IMR-90 (cell line): ENCODE measurements around the gene CGB1. TPM values are rescaled to one million over a fixed set of nuclear protein-coding genes. Genes with fewer than 3 reads are reported as not detected.

Source experiments
- ATAC-seq: fragments of 200-7000 bp; cut with Tn5 transposase; 2 replicates; pipeline ENCODE4 v1.9.1; 2020; ENCODE audit warnings: low read depth, mild to moderate bottlenecking, moderate library complexity
- BruUV-seq: library from RNA; stranded (reverse); fragments of 400-500 nt; replicated peaks from 2 replicates; lab custom pipeline; 2021; lab: Mats Ljungman, UMichigan
- CTCF ChIA-PET: fragments of 300-600 bp; formaldehyde crosslinking; extraction: SDS; loops from one replicate; lab custom pipeline; 2021; ENCODE audit warnings: antibody characterized with exemption; lab: Yijun Ruan, JAX
- POLR2A ChIA-PET: fragments of 300-600 bp; sonication (Branson Sonifier 250); formaldehyde crosslinking; loops from one replicate; lab custom pipeline; 2022; ENCODE audit warnings: antibody characterized with exemption; ENCODE audit not compliant: unreplicated experiment; lab: Charles Lee
- DNase-seq: peaks from one replicate; pipeline ENCODE4 v3.0.0; 2013
- H2AFZ ChIP-seq: replicated peaks from 2 replicates; pipeline ENCODE3; 2013; ENCODE audit warnings: low read length, mild to moderate bottlenecking; ENCODE audit not compliant: poor library complexity
- H2AK5ac ChIP-seq: 2 replicates; pipeline ENCODE4 v1.6.1; 2013; ENCODE audit warnings: low read depth, low read length, inconsistent platforms
- H2AK9ac ChIP-seq: replicated peaks from 2 replicates; pipeline ENCODE3; 2013; ENCODE audit warnings: mild to moderate bottlenecking, low read depth, low read length, moderate library complexity; ENCODE audit not compliant: poor library complexity
- H2BK120ac ChIP-seq: 2 replicates; pipeline ENCODE4 v1.6.1; 2013; ENCODE audit warnings: low read depth, low read length, inconsistent platforms
- H2BK15ac ChIP-seq: 3 replicates; pipeline ENCODE4 v1.6.1; 2013; ENCODE audit warnings: low read depth, low read length, inconsistent platforms
- H2BK20ac ChIP-seq: 2 replicates; pipeline ENCODE4 v1.6.1; 2013; ENCODE audit warnings: low read depth, mild to moderate bottlenecking, inconsistent platforms, low read length, moderate library complexity
- H2BK5ac ChIP-seq: 2 replicates; pipeline ENCODE4 v1.6.1; 2013; ENCODE audit warnings: mild to moderate bottlenecking, low read depth, low read length, inconsistent platforms; ENCODE audit not compliant: poor library complexity, severe bottlenecking
- H3K14ac ChIP-seq: replicated peaks from 2 replicates; pipeline ENCODE4 v1.6.1; 2013; ENCODE audit warnings: low read depth, low read length, inconsistent platforms
- H3K18ac ChIP-seq: 2 replicates; pipeline ENCODE4 v1.6.1; 2013; ENCODE audit warnings: low read depth, low read length, control low read depth
- H3K23ac ChIP-seq: 2 replicates; pipeline ENCODE4 v1.6.1; 2013; ENCODE audit warnings: low read depth, low read length, inconsistent platforms
- H3K27ac ChIP-seq: 2 replicates; pipeline ENCODE4 v1.5.1; 2013; ENCODE audit warnings: mild to moderate bottlenecking, control low read depth, low read length; ENCODE audit not compliant: insufficient read depth
- H3K27me3 ChIP-seq: 2 replicates; pipeline ENCODE4 v1.6.1; 2013; ENCODE audit warnings: low read length; ENCODE audit not compliant: control insufficient read depth, insufficient read depth
- H3K36me3 ChIP-seq: 2 replicates; pipeline ENCODE4 v1.6.1; 2013; ENCODE audit warnings: low read length, mixed read lengths; ENCODE audit not compliant: control insufficient read depth, insufficient read depth
- H3K4ac ChIP-seq: 2 replicates; pipeline ENCODE4 v1.6.1; 2013; ENCODE audit warnings: low read depth, low read length, inconsistent platforms
- H3K4me1 ChIP-seq: 2 replicates; pipeline ENCODE4 v1.6.1; 2013; ENCODE audit warnings: low read length, mixed read lengths; ENCODE audit not compliant: control insufficient read depth, insufficient read depth
- H3K4me2 ChIP-seq: 2 replicates; pipeline ENCODE4 v1.6.1; 2013; ENCODE audit warnings: low read depth, mild to moderate bottlenecking, control low read depth, low read length, moderate library complexity
- H3K4me3 ChIP-seq: 2 replicates; pipeline ENCODE4 v1.5.1; 2013; ENCODE audit warnings: low read depth, mild to moderate bottlenecking, control low read depth, low read length, moderate library complexity; ENCODE audit not compliant: insufficient read depth
- H3K56ac ChIP-seq: 2 replicates; pipeline ENCODE4 v1.6.1; 2013; ENCODE audit warnings: low read length, inconsistent platforms; ENCODE audit not compliant: insufficient read depth; ENCODE audit errors: extremely low read depth
- H3K79me1 ChIP-seq, 2 experiments: 2 replicates each; pipeline ENCODE4 v1.6.1; 2013; ENCODE audit warnings: low read length in 2 of 2, inconsistent platforms in 1 of 2, low read depth in 1 of 2
- H3K9ac ChIP-seq: 2 replicates; pipeline ENCODE4 v1.6.1; 2013; ENCODE audit warnings: low read depth, low read length, control low read depth
- H3K9me1 ChIP-seq: 2 replicates; pipeline ENCODE4 v1.6.1; 2013; ENCODE audit warnings: low read length, inconsistent platforms; ENCODE audit not compliant: insufficient read depth
- H3K9me3 ChIP-seq: 2 replicates; pipeline ENCODE4 v1.6.1; 2013; ENCODE audit warnings: low read length; ENCODE audit not compliant: control insufficient read depth, insufficient read depth
- H4K20me1 ChIP-seq: 2 replicates; pipeline ENCODE4 v1.6.1; 2013; ENCODE audit warnings: low read length, inconsistent platforms; ENCODE audit not compliant: insufficient read depth
- H4K5ac ChIP-seq: 2 replicates; pipeline ENCODE4 v1.6.1; 2013; ENCODE audit warnings: mild to moderate bottlenecking, low read depth, low read length, control low read depth
- H4K8ac ChIP-seq, 2 experiments: 2 replicates each; pipeline ENCODE4 v1.6.1; 2013; ENCODE audit warnings: low read depth in 2 of 2, low read length in 2 of 2, control low read depth in 1 of 2, inconsistent platforms in 1 of 2
- H4K91ac ChIP-seq: 2 replicates; pipeline ENCODE4 v1.6.1; 2013; ENCODE audit warnings: low read depth, low read length, inconsistent platforms; ENCODE audit not compliant: insufficient read depth
- BHLHE40 ChIP-seq: fragments of 150-350 bp; IDR thresholded peaks from 2 replicates; pipeline ENCODE4 v1.6.1; 2016; ENCODE audit warnings: mild to moderate bottlenecking, low read depth, low read length
- CEBPB ChIP-seq: IDR thresholded peaks from 2 replicates; pipeline ENCODE4 v1.6.1; 2012; ENCODE audit warnings: low read depth, low read length, improper control_type of control experiment
- CHD1 ChIP-seq: IDR thresholded peaks from 2 replicates; pipeline ENCODE4 v1.6.1; 2012; ENCODE audit warnings: low read depth, low read length, improper control_type of control experiment
- CTCF ChIP-seq: conservative IDR thresholded peaks from 2 replicates; pipeline ENCODE4 v1.5.1; 2012; ENCODE audit warnings: mild to moderate bottlenecking, low read depth, low read length, improper control_type of control experiment
- ELK1 ChIP-seq: fragments of 150-350 bp; IDR thresholded peaks from 2 replicates; pipeline ENCODE4 v1.6.1; 2016; ENCODE audit warnings: low read depth, mild to moderate bottlenecking, low read length, moderate library complexity, borderline replicate concordance
- MAFK ChIP-seq: IDR thresholded peaks from 2 replicates; pipeline ENCODE4 v1.6.1; 2012; ENCODE audit warnings: low read depth, low read length, improper control_type of control experiment
- MAZ ChIP-seq: IDR thresholded peaks from 2 replicates; pipeline ENCODE4 v1.6.1; 2012; ENCODE audit warnings: low read depth, mild to moderate bottlenecking, low read length, improper control_type of control experiment, moderate library complexity, borderline replicate concordance
- MXI1 ChIP-seq: IDR thresholded peaks from 2 replicates; pipeline ENCODE4 v1.6.1; 2012; ENCODE audit warnings: low read depth, mild to moderate bottlenecking, low read length, moderate library complexity, borderline replicate concordance
- NFE2L2 ChIP-seq: fragments of 150-350 bp; IDR thresholded peaks from 2 replicates; pipeline ENCODE4 v1.6.1; 2016; ENCODE audit warnings: low read depth, mild to moderate bottlenecking, low read length
- POLR2A ChIP-seq: IDR thresholded peaks from 2 replicates; pipeline ENCODE4 v1.6.1; 2012; ENCODE audit warnings: mild to moderate bottlenecking, low read depth, low read length
- RAD21 ChIP-seq: IDR thresholded peaks from 2 replicates; pipeline ENCODE4 v1.6.1; 2012; ENCODE audit warnings: low read length, improper control_type of control experiment
- RCOR1 ChIP-seq: IDR thresholded peaks from 2 replicates; pipeline ENCODE4 v1.6.1; 2012; ENCODE audit warnings: mild to moderate bottlenecking, low read length, improper control_type of control experiment; ENCODE audit not compliant: insufficient replicate concordance
- RFX5 ChIP-seq: IDR thresholded peaks from 2 replicates; pipeline ENCODE4 v1.8.0; 2012; ENCODE audit warnings: low read depth, mild to moderate bottlenecking, low read length, moderate library complexity
- SMC3 ChIP-seq: fragments of 150-350 bp; IDR thresholded peaks from 2 replicates; pipeline ENCODE4 v1.6.1; 2016; ENCODE audit warnings: low read depth, mild to moderate bottlenecking, antibody characterized with exemption, low read length, moderate library complexity
- USF2 ChIP-seq: fragments of 150-350 bp; IDR thresholded peaks from 2 replicates; pipeline ENCODE4 v1.6.1; 2017; ENCODE audit warnings: mild to moderate bottlenecking, antibody characterized with exemption, low read length, low read depth
- WGBS, 2 experiments: methylation state at CpG; one replicate each; pipeline versions ENCODE4 v1.1.5 to v1.1.7; 2013; ENCODE audit warnings: missing lambda C conversion rate in 2 of 2; ENCODE audit not compliant: insufficient read length in 1 of 2; ENCODE audit errors: extremely low coverage in 2 of 2; 5-methylcytosine and 5-hydroxymethylcytosine counted together
- dilution Hi-C: fragments of 300-500 bp; cut with HindIII; formaldehyde crosslinking; loops from one replicate; pipeline ENCODE4 v1.14.3; 2018; ENCODE audit warnings: low sequenced_read_pairs; ENCODE audit not compliant: unreplicated experiment
- in situ Hi-C: fragments of 300-500 bp; cut with MboI; formaldehyde crosslinking; loops from 3 replicates; pipeline ENCODE4 v1.14.3; 2019; ENCODE audit warnings: low sequenced_read_pairs, inconsistent platforms, mixed read lengths
- intact Hi-C: fragments of 100-400 bp; cut with micrococcal nuclease; formaldehyde crosslinking; loops from 2 replicates; pipeline ENCODE4 v1.10.0; 2022
- polyA plus RNA-seq, 3 experiments: library from polyadenylated mRNA; depleted of rRNA; stranded (reverse); fragments of >200 nt; gene quantifications; 2 replicates each; pipeline ENCODE4 v1.2.3, GENCODE V29; 2012; ENCODE audit warnings: low replicate concordance in 1 of 3
- total RNA-seq: library from RNA; depleted of rRNA; stranded (reverse); fragments of >200 nt; gene quantifications from 2 replicates; pipeline ENCODE4 v1.2.3, GENCODE V29; 2012

The CGB1 gene
- total and polyA plus RNA-seq, 2 of the 4 experiments (the other 2 are of a cell fraction), result not detected

GRCh38 chr19:48991011-48991609, 45.6 kb downstream of the CGB1 start:
- DNase-seq (no peak), ATAC-seq (no peak)
- H3K56ac ChIP-seq, result no peak overlapping the region
- H4K5ac ChIP-seq, result no peak overlapping the region
- H3K9me1 ChIP-seq, result 0 out of 2 replicates have a peak, but pooled peaks cover 3% of the 10 kb centered on the region
- in situ Hi-C loops, result no loop called here
- H2BK120ac ChIP-seq, result no peak overlapping the region
- no peak overlapping the region for H4K91ac ChIP-seq
- peak overlapping the region; percentile 20; the same call in 1 of the 2 replicates for H2AK5ac ChIP-seq
- CTCF ChIA-PET, result interaction anchor here (1.0 to 1.2 kb wide), 2 partner anchors 9 to 155 kb away, joined by 3 to 4 read pairs; partner anchors contain the start of gene HSD17B14
- H4K8ac ChIP-seq, result no peak overlapping the region
- WGBS, 2 experiments, result 95% methylated on average over 8 of the region's 22 CpGs; no CpG with 5 or more reads in 1 of the 2 experiments
- no peak overlapping the region for H3K4me3 ChIP-seq
- H3K9me3 ChIP-seq, result no peaks in the 10 kb centered on the region
- H2AK9ac ChIP-seq, result peak overlapping the region; percentile 48
- H3K14ac ChIP-seq, result no peak overlapping the region
- peaks cover 21 to 76% of the 10 kb centered on the region in 2 experiments for H3K79me1 ChIP-seq
- dilution Hi-C loops, result no loop called here
- peaks cover 25% of the 10 kb centered on the region for H4K20me1 ChIP-seq
- H3K9ac ChIP-seq, result peak overlapping the region; percentile 92; the same call in 1 of the 2 replicates
- H2BK5ac ChIP-seq, result no peak overlapping the region
- no peak overlapping the region for H3K18ac ChIP-seq
- H3K27me3 ChIP-seq, result no peaks in the 10 kb centered on the region
- H3K4ac ChIP-seq, result no peak overlapping the region
- H2AFZ ChIP-seq, result no peak overlapping the region
- H3K4me2 ChIP-seq, result peak overlapping the region; percentile 89; the same call in 1 of the 2 replicates
- H3K23ac ChIP-seq, result no peak overlapping the region
- POLR2A ChIA-PET, result no interaction called here
- H2BK15ac ChIP-seq, result no peak overlapping the region
- no TSS peak for BruUV-seq
- H2BK20ac ChIP-seq, result no peak overlapping the region
- H3K4me1 ChIP-seq, result peaks cover 12% of the 10 kb centered on the region
- H3K36me3 ChIP-seq, result peaks cover 29% of the 10 kb centered on the region
- intact Hi-C loops, result loop anchor here (5.0 to 10.0 kb wide), 3 partner anchors 66 to 214 kb away; partner anchors contain the start of genes CGB7 and KCNA7
- H3K27ac ChIP-seq, result no peak overlapping the region
- TF ChIP-seq BHLHE40 (no peak), MXI1 (no peak), CEBPB (no peak), RAD21 (no peak), RFX5 (no peak), CHD1 (no peak), MAFK (no peak), CTCF (no peak), USF2 (no peak), ELK1 (no peak), SMC3 (no peak), NFE2L2 (no peak), POLR2A (no peak), RCOR1 (no peak), MAZ (no peak)
